GM12873 (cell line): ENCODE results near the gene FBXW7.

Experiments used
- CTCF ChIP-seq: IDR thresholded peaks from 2 replicates; pipeline ENCODE4 v1.5.1; 2012; ENCODE audit warnings: low read depth, mild to moderate bottlenecking, moderate library complexity, low read length, control low read depth; ENCODE audit not compliant: insufficient read depth; ENCODE audit errors: missing control alignments

The FBXW7 gene

GRCh38 chr4:152323221-152323620 lies 212.7 kb downstream of the FBXW7 start:
- no peak for TF ChIP-seq CTCF

- TF ChIP-seq CTCF = no peak
Measured at GRCh38 chr4:152322656-152323055, 213.2 kb downstream of the FBXW7 start.

- TF ChIP-seq CTCF = no peak
Measured at GRCh38 chr4:152321923-152322322, 214.0 kb downstream of the FBXW7 start.

- TF ChIP-seq CTCF = no peak
Measured at GRCh38 chr4:152321398-152321797, 214.5 kb downstream of the FBXW7 start.

GRCh38 chr4:152316969-152317368 lies 218.9 kb downstream of the FBXW7 start:
- no peak for TF ChIP-seq CTCF

- TF ChIP-seq CTCF = no peak
Measured at GRCh38 chr4:152310257-152310656, 225.6 kb downstream of the FBXW7 start.

GRCh38 chr4:152309418-152309817 lies 226.5 kb downstream of the FBXW7 start:
- no peak for TF ChIP-seq CTCF

- no peak for TF ChIP-seq CTCF
Measured at GRCh38 chr4:152308951-152309350, 226.9 kb downstream of the FBXW7 start.
